Measurements from ENCODE around the gene ASCL1.

DNA sequence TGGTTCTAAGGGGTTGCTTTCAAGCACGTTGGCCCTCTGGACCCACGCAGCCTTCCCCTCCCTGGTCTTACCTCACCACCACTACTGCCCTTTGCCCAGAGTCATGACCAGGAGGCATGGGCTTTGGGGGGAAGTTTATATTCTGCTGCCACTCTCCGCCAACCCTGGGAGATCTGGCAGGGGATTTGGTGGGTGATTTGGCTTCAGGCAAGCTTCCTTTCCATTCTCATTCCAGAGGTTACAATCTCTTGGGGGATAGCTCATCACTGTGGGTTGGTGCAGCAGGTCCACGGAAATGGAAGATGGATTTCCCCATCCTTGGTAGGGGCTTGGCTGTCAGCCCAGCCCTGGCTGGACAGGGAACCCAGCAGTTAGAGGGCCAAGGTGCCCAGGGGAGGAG is 46.7 kb upstream of the ASCL1 start:
- TF ChIP-seq POLR2AphosphoS5 (IDR thresholded peaks at IDR 0.05) = no peak
- no peak for TF ChIP-seq POLR2A (IDR thresholded peaks at IDR 0.05)
- no peak for TF ChIP-seq CTCF (IDR thresholded peaks at IDR 0.05)
